Measurements from ENCODE around the gene TBC1D3B. TPM values are rescaled to one million over a fixed set of nuclear protein-coding genes. Genes with fewer than 3 reads are reported as not detected.
"Not testable (repeated sequence)": the region's sequence is repeated elsewhere in the genome, so short reads cannot be mapped to it uniquely, and the experiment has no call there.

Gene TBC1D3B
- total and polyA plus RNA-seq, 2 donors (not counting 3 experiments of a cell fraction or from before 2014, with no cell fraction given): 0.81 to 3.3 TPM

GRCh38 chr17:36203335-36203734, 26.9 kb upstream of the TBC1D3B start:
- H3K9me3 ChIP-seq (replicated peaks; ENCODE audit: control insufficient read depth, insufficient read depth, low read length): no peaks in the 10 kb centered on the region
- H3K79me2 ChIP-seq (ENCODE audit: control insufficient read depth, insufficient read depth, low read length): no peaks in the 10 kb centered on the region
- FAIRE-seq: no peak
- no peaks in the 10 kb centered on the region for H3K36me3 ChIP-seq (ENCODE audit: control insufficient read depth in 2 of 2, extremely low read depth in 1 of 2, insufficient read depth in 2 of 2, low read length in 2 of 2)
- H3K27ac ChIP-seq (ENCODE audit: insufficient read depth, low read depth, low read length): no peak overlapping the region
- no peaks in the 10 kb centered on the region for H4K20me1 ChIP-seq (replicated peaks; ENCODE audit: control insufficient read depth, extremely low read depth, insufficient read depth, low read length)
- dilution Hi-C loops (cut with MboI; ENCODE audit: extremely low pct_ligation_motif_present, low sequenced_read_pairs): no loop called here
- peaks cover 0 to 2% of the 10 kb centered on the region in 2 experiments for H3K27me3 ChIP-seq (ENCODE audit: control insufficient read depth in 2 of 2, insufficient read depth in 2 of 2, low read length in 2 of 2)
- POLR2A ChIA-PET: no interaction called here
- TF ChIP-seq GATA2 (IDR thresholded peaks at IDR 0.05; ENCODE audit: insufficient read depth, insufficient read length, low read depth, low read length): no peak
- TF ChIP-seq FOS (IDR thresholded peaks at IDR 0.05; ENCODE audit: borderline replicate concordance, insufficient read depth, low read length): no peak
- no peak for TF ChIP-seq POLR2AphosphoS5 (IDR thresholded peaks at IDR 0.05; ENCODE audit: insufficient read depth, low read depth, low read length)
- no peak for TF ChIP-seq JUN (IDR thresholded peaks at IDR 0.05; ENCODE audit: borderline replicate concordance, insufficient read depth, insufficient read length, low read depth)
- no peak for TF ChIP-seq MYC (IDR thresholded peaks at IDR 0.05; ENCODE audit: low read depth, low read length)
- TF ChIP-seq, protein P1, sequence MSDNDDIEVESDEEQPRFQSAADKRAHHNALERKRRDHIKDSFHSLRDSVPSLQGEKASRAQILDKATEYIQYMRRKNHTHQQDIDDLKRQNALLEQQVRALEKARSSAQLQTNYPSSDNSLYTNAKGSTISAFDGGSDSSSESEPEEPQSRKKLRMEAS (IDR thresholded peaks at IDR 0.05; ENCODE audit: insufficient read depth, insufficient read length): no peak
- TF ChIP-seq POLR2A (IDR thresholded peaks at IDR 0.05; ENCODE audit: low read depth, low read length): no peak
- no peak for TF ChIP-seq CTCF (IDR thresholded peaks at IDR 0.05; ENCODE audit: extremely low read depth in 1 of 2, insufficient read depth in 1 of 2, low read depth in 1 of 2, low read length in 2 of 2)
- no peak for TF ChIP-seq EZH2 (IDR thresholded peaks at IDR 0.05; ENCODE audit: borderline replicate concordance, low read depth, low read length, severe bottlenecking)
- no peaks in the 10 kb centered on the region for H3K4me1 ChIP-seq (ENCODE audit: control insufficient read depth, extremely low read depth, insufficient read depth, low read length)
- H3K9ac ChIP-seq (replicated peaks; ENCODE audit: extremely low read depth, insufficient read depth, low read length): no peak overlapping the region
- no peak overlapping the region for H3K4me2 ChIP-seq (ENCODE audit: insufficient read depth, low read length)
- no peaks in the 10 kb centered on the region for H3K9me1 ChIP-seq (replicated peaks; ENCODE audit: control insufficient read depth, extremely low read depth, insufficient read depth, low read length)
- no TSS peak for BruUV-seq (replicated peaks)
- intact Hi-C loops (cut with micrococcal nuclease): no loop called here
- DNase-seq (ENCODE audit: low read depth, low spot score): no peak
- H2AFZ ChIP-seq (ENCODE audit: low read depth, low read length): no peak overlapping the region
- no peak overlapping the region for H3K4me3 ChIP-seq (replicated peaks in 1 of 3; ENCODE audit: insufficient read depth in 1 of 3, low read depth in 1 of 3, low read length in 3 of 3)
- CTCF ChIA-PET: no interaction called here

DNA sequence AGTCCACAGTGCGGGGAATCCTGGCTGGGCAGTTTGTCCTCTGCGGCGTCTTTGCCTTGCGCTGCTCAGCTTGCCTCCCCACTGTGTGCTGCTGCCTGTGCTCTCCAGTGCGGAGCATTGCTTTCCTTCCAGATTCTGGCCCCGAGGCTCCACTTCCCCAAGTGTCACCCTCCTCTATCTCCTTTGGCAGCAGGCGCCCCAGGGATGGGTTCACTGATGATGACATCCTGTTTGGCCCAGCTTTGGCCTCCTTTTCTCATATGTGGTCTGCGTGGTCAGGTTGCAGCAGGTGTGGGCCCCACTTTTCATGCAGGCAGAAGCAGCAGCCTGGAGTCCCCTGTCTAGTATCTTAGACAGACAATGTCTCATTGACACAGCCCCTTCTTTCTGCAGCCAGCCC, 25.1 kb upstream of the TBC1D3B start:
- BruUV-seq (replicated peaks); DNase-seq (ENCODE audit: low read depth, low spot score); H3K9me1 ChIP-seq (replicated peaks; ENCODE audit: control insufficient read depth, extremely low read depth, insufficient read depth, low read length); H3K4me3 ChIP-seq (replicated peaks in 1 of 3; ENCODE audit: insufficient read depth in 1 of 3, low read depth in 1 of 3, low read length in 3 of 3); FAIRE-seq; H3K36me3 ChIP-seq (ENCODE audit: control insufficient read depth in 2 of 2, extremely low read depth in 1 of 2, insufficient read depth in 2 of 2, low read length in 2 of 2); H3K79me2 ChIP-seq (ENCODE audit: control insufficient read depth, insufficient read depth, low read length); H3K27me3 ChIP-seq (ENCODE audit: control insufficient read depth in 2 of 2, insufficient read depth in 2 of 2, low read length in 2 of 2); CTCF ChIA-PET; H3K27ac ChIP-seq (ENCODE audit: insufficient read depth, low read depth, low read length); H3K4me2 ChIP-seq (ENCODE audit: insufficient read depth, low read length); H2AFZ ChIP-seq (ENCODE audit: low read depth, low read length); POLR2A ChIA-PET; H3K4me1 ChIP-seq (ENCODE audit: control insufficient read depth, extremely low read depth, insufficient read depth, low read length); dilution Hi-C loops (cut with MboI; ENCODE audit: extremely low pct_ligation_motif_present, low sequenced_read_pairs); H4K20me1 ChIP-seq (replicated peaks; ENCODE audit: control insufficient read depth, extremely low read depth, insufficient read depth, low read length); intact Hi-C loops (cut with micrococcal nuclease); H3K9ac ChIP-seq (replicated peaks; ENCODE audit: extremely low read depth, insufficient read depth, low read length); H3K9me3 ChIP-seq (replicated peaks; ENCODE audit: control insufficient read depth, insufficient read depth, low read length): not testable (repeated sequence)

DNA sequence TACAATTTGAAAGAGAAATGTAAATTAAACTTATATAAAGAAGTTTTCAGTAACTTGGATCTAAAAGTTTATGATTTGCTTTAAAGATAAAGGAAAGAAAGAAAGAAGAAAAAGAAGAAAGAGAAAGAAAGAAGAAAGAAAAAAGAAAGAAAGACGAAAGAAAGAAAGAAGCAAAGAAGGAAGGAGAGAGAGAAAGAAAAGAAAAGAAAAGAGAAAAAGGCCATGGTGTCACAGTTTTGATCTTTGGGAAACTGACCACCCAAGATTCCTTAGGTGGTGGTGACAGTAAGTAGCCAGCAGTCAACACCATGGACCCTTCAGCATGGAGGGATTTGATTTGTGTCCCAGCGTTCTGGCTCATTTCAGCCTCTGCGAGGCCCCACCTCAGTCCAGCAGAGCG, 24.7 kb upstream of the TBC1D3B start:
- H3K27ac ChIP-seq (ENCODE audit: insufficient read depth, low read depth, low read length); H3K4me2 ChIP-seq (ENCODE audit: insufficient read depth, low read length); BruUV-seq (replicated peaks); H3K9ac ChIP-seq (replicated peaks; ENCODE audit: extremely low read depth, insufficient read depth, low read length); H2AFZ ChIP-seq (ENCODE audit: low read depth, low read length); H3K4me1 ChIP-seq (ENCODE audit: control insufficient read depth, extremely low read depth, insufficient read depth, low read length); H3K36me3 ChIP-seq (ENCODE audit: control insufficient read depth in 2 of 2, extremely low read depth in 1 of 2, insufficient read depth in 2 of 2, low read length in 2 of 2); intact Hi-C loops (cut with micrococcal nuclease); H3K9me3 ChIP-seq (replicated peaks; ENCODE audit: control insufficient read depth, insufficient read depth, low read length); dilution Hi-C loops (cut with MboI; ENCODE audit: extremely low pct_ligation_motif_present, low sequenced_read_pairs); H4K20me1 ChIP-seq (replicated peaks; ENCODE audit: control insufficient read depth, extremely low read depth, insufficient read depth, low read length); POLR2A ChIA-PET; FAIRE-seq; H3K79me2 ChIP-seq (ENCODE audit: control insufficient read depth, insufficient read depth, low read length); DNase-seq (ENCODE audit: low read depth, low spot score); H3K4me3 ChIP-seq (replicated peaks in 1 of 3; ENCODE audit: insufficient read depth in 1 of 3, low read depth in 1 of 3, low read length in 3 of 3); H3K9me1 ChIP-seq (replicated peaks; ENCODE audit: control insufficient read depth, extremely low read depth, insufficient read depth, low read length); H3K27me3 ChIP-seq (ENCODE audit: control insufficient read depth in 2 of 2, insufficient read depth in 2 of 2, low read length in 2 of 2); CTCF ChIA-PET: not testable (repeated sequence)

Data from endothelial cell of umbilical vein (primary cell).